MM.1S (cell line): Measurements from ENCODE around the gene TMEFF2.

Experiments
- CTCF ChIP-seq: fragments of 300-600 bp; sonication (generic); IDR thresholded peaks from 2 replicates; pipeline ENCODE4 v1.5.1; 2016; ENCODE audit warnings: antibody characterized with exemption, low read length, mixed read lengths
- EZH2 ChIP-seq: fragments of 300-600 bp; sonication (generic); optimal IDR thresholded peaks from 2 replicates; pipeline ENCODE3; 2017; ENCODE audit warnings: low read depth, mild to moderate bottlenecking, antibody characterized with exemption, low read length, mixed read lengths
- EZH2phosphoT487 ChIP-seq: fragments of 300-600 bp; sonication (generic); IDR thresholded peaks from 2 replicates; pipeline ENCODE4 v1.6.1; 2018; ENCODE audit warnings: antibody characterized with exemption, low read length

DNA sequence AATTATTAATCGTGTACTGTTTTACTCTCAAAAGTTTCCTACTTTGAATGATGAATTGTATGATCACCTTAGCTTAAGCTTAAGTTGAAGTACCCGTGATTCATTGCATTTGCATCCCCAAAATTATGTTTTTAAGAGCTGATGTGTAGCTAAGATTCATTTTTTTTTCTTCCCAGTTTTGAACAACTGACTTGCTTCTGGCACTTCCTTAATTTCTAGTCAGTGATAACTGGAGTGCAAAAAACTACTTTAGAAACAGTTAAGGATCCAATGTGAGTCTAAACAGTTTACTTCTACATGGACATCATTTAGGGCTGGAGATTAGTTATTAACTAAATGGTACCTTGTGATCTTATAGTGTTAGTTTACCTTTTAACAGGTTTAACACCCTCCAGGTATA is 223.9 kb downstream of the TMEFF2 start:
- TF ChIP-seq EZH2phosphoT487 = no peak
- TF ChIP-seq EZH2 = no peak
- no peak for TF ChIP-seq CTCF
